Measurements from ENCODE around the gene CD19. TPM values are rescaled to one million over a fixed set of nuclear protein-coding genes. Genes with fewer than 3 reads are reported as not detected.
A peak's percentile ranks its signal among the peaks of the same experiment; 100 is the strongest.
"Not testable (repeated sequence)": the region's sequence is repeated elsewhere in the genome, so short reads cannot be mapped to it uniquely, and the experiment has no call there.

The CD19 gene
- total RNA-seq, 2 donors from 2014 or later, result 2.1 TPM; not detected in 1

- no peaks in the 10 kb centered on the region for H3K9me3 Mint-ChIP-seq
- H3K27ac Mint-ChIP-seq, result peak within 1 kb of the TSS; percentile 98
- peaks cover 25% of the 10 kb centered on the region for H3K36me3 Mint-ChIP-seq (ENCODE audit: low read depth)
- H3K27me3 Mint-ChIP-seq, result no peaks in the 10 kb centered on the region
- peak; percentile 97 for ATAC-seq (replicated peaks)
- peaks cover 19% of the 10 kb centered on the region for H3K4me1 Mint-ChIP-seq
- peak within 1 kb of the TSS; percentile 98 for H3K4me3 Mint-ChIP-seq
Observed at GRCh38 chr16:28974437-28975157, 42.8 kb downstream of the CD19 start, which contains the start of gene SPNS1. TSS of gene SPNS1 (plus strand) at chr16:28974778. CDS start at chr16:28975152, 374 bp downstream.

GRCh38 chr16:28975158-28975599 is 43.4 kb downstream of the CD19 start:
- Mint-ChIP-seq H3K9me3 (no peaks in the 10 kb centered on the region), H3K27ac (peak overlapping the region; percentile 93), H3K27me3 (no peaks in the 10 kb centered on the region), H3K4me1 (peaks cover 19% of the 10 kb centered on the region), H3K36me3 (ENCODE audit: low read depth) (peaks cover 25% of the 10 kb centered on the region), H3K4me3 (peak overlapping the region; percentile 98)
- ATAC-seq (replicated peaks), result no peak

DNA sequence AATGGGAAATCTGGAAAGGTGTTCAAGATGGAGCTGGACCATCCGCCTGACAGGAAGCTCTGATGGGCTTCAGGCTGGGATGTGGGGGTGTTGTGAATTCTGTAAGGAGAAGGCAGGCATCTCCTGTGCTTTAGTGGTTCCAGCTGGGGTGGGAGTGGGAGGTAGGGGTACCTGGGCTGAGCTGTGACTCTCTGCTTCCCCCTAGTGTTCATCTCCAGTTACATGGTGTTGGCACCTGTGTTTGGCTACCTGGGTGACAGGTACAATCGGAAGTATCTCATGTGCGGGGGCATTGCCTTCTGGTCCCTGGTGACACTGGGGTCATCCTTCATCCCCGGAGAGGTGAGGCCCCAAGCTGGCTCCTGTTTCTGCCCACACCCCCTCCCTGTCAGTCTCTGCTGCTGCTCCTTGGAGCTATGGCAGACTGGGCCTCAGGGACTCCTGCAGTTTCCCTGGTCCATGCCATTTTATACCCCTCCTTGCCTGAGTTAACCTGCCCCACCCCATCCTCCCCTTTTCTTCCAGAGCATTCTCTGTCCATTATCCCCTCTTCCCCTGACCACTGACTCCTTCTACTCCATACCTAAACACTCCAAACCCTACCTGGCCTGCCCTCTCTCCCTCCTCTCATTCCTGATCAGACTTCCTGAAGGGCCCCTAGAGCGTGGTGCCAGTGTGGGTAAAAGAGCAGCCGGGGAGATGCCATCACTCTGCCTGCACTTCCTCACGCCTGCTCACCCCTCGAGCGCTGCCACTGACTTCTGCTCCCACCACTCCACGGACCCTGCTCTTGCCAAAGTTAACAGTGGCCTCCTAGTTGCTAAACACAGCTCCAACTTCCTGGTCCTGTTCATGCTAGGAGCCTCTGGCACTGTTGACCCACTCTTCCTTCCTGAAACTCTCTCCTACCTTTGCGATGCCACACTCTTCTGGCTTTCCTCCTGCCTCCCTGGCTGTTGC is 46.2 kb downstream of the CD19 start:
- peaks cover 19% of the 10 kb centered on the region for H3K4me1 Mint-ChIP-seq
- ATAC-seq (replicated peaks), result no peak
- H3K27ac Mint-ChIP-seq, result peak overlapping the region; percentile 66
- no peak overlapping the region for H3K4me3 Mint-ChIP-seq
- no peaks in the 10 kb centered on the region for H3K9me3 Mint-ChIP-seq
- no peaks in the 10 kb centered on the region for H3K27me3 Mint-ChIP-seq
- peaks cover 45% of the 10 kb centered on the region for H3K36me3 Mint-ChIP-seq (ENCODE audit: low read depth)

DNA sequence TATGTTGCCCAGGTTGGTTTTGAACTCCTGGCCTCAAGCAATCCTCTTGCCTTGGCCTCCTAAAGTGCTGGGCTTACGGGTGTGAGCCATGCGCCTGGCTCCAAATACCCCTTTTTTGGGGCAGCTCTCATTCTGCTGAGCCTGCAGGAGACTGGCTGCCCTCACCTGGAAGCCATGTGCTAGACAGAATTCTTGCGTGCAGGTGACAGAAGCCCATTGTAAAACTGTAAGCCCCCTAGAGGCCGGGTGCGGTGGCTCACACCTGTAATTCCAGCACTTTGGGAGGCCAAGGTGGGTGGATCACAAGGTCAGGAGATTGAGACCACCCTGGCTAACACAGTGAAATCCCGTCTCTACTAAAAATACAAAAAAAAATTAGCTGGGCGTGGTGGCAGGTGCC is 48.6 kb downstream of the CD19 start:
- not testable (repeated sequence) for H3K4me3 Mint-ChIP-seq; H3K27me3 Mint-ChIP-seq; H3K9me3 Mint-ChIP-seq; ATAC-seq (replicated peaks); H3K27ac Mint-ChIP-seq
- Mint-ChIP-seq H3K36me3 (ENCODE audit: low read depth) (peaks cover 55% of the 10 kb centered on the region), H3K4me1 (peaks cover 28% of the 10 kb centered on the region)

DNA sequence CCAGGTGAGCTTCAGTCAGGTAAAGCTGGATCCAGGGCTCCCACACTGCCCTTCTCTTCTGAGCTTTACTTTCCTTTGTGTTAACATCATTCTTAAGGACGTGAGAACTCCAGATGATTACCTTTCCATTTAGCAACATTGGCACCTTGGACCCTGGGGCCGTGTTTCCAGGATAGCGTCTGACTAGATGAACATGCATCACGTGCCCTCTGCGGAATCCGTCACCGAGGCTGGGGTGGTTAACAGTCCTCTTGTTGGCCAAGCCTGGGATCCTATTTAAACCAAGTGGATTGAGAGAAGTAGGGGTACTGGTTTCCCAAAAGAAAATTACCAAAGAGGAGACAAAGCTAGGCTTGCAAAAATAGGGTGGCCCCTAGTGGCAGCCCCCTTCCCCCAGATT is 49.2 kb downstream of the CD19 start:
- Mint-ChIP-seq H3K4me3 (no peak overlapping the region), H3K36me3 (ENCODE audit: low read depth) (peaks cover 61% of the 10 kb centered on the region), H3K4me1 (peaks cover 22% of the 10 kb centered on the region), H3K27me3 (no peaks in the 10 kb centered on the region), H3K27ac (no peak overlapping the region), H3K9me3 (no peaks in the 10 kb centered on the region)
- no peak for ATAC-seq (replicated peaks)

DNA sequence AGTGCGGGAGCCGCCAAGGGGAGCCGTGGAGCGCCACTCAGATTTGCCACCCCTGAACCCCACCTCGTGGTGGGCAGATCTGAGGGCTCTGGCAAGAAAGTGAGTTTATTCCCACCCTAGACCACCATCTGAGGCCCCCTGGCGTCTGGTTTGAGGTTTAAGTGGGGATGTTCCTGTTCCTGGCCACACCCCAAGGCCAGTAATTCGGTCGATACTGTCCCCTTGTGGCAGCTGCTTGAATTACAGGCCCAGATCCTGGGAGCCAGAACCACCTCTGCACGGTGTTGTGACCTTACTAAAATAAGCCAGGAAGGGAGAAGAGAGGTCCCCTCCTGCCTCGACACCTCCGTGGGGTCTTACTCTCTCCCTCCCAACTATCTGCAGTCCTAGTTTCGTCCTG is 49.7 kb downstream of the CD19 start:
- Mint-ChIP-seq H3K27ac (no peak overlapping the region), H3K4me3 (no peak overlapping the region), H3K27me3 (no peaks in the 10 kb centered on the region), H3K4me1 (peaks cover 22% of the 10 kb centered on the region), H3K9me3 (no peaks in the 10 kb centered on the region), H3K36me3 (ENCODE audit: low read depth) (peaks cover 67% of the 10 kb centered on the region)
- ATAC-seq (replicated peaks), result no peak

DNA sequence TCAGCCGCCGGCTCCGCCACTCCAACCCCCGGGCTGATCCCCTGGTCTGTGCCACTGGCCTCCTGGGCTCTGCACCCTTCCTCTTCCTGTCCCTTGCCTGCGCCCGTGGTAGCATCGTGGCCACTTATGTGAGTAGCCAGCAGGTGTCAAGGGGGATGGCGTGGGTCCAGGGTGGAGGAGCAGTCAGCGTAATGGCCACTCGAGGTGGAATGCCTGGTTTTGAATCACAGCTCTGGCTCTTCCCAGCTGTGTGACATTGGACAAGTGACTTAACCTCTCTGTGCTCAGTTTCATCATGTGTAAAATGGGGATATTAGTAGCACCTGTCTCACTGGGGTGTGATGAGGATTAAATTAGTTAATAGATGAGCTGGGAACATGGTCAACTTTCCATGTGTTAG is 50.6 kb downstream of the CD19 start:
- ATAC-seq (replicated peaks), result no peak
- peaks cover 4% of the 10 kb centered on the region for H3K9me3 Mint-ChIP-seq
- peak overlapping the region; percentile 79 for H3K27ac Mint-ChIP-seq
- H3K4me3 Mint-ChIP-seq, result no peak overlapping the region
- peaks cover 76% of the 10 kb centered on the region for H3K36me3 Mint-ChIP-seq (ENCODE audit: low read depth)
- peaks cover 28% of the 10 kb centered on the region for H3K4me1 Mint-ChIP-seq
- H3K27me3 Mint-ChIP-seq, result no peaks in the 10 kb centered on the region

- ATAC-seq (replicated peaks), result no peak
- H3K27me3 Mint-ChIP-seq, result no peaks in the 10 kb centered on the region
- peaks cover 6% of the 10 kb centered on the region for H3K9me3 Mint-ChIP-seq
- H3K36me3 Mint-ChIP-seq (ENCODE audit: low read depth), result peaks cover 77% of the 10 kb centered on the region
- H3K4me1 Mint-ChIP-seq, result peaks cover 33% of the 10 kb centered on the region
- peak overlapping the region; percentile 79 for H3K27ac Mint-ChIP-seq
- no peak overlapping the region for H3K4me3 Mint-ChIP-seq
Observed at GRCh38 chr16:28982949-28983348, 51.2 kb downstream of the CD19 start.

DNA sequence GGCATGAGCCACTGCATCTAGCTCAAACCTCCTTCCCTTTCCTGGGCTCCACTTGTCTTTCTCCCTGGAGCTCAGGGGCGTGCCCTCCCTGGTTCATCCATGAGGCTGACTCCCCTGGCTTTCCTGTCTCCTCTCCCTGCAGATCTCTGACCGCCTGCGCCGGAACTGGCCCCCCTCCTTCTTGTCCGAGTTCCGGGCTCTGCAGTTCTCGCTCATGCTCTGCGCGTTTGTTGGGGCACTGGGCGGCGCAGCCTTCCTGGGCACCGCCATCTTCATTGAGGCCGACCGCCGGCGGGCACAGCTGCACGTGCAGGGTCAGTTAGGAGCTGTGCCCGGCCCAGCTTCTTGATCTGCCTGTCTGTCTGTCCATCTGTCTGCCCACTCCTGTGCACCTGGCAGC is 51.9 kb downstream of the CD19 start:
- H3K4me3 Mint-ChIP-seq, result peak overlapping the region; percentile 86
- H3K27me3 Mint-ChIP-seq, result no peaks in the 10 kb centered on the region
- H3K27ac Mint-ChIP-seq, result peak overlapping the region; percentile 79
- ATAC-seq (replicated peaks), result no peak
- peaks cover 30% of the 10 kb centered on the region for H3K4me1 Mint-ChIP-seq
- H3K9me3 Mint-ChIP-seq, result peaks cover 6% of the 10 kb centered on the region
- H3K36me3 Mint-ChIP-seq (ENCODE audit: low read depth), result peaks cover 77% of the 10 kb centered on the region

DNA sequence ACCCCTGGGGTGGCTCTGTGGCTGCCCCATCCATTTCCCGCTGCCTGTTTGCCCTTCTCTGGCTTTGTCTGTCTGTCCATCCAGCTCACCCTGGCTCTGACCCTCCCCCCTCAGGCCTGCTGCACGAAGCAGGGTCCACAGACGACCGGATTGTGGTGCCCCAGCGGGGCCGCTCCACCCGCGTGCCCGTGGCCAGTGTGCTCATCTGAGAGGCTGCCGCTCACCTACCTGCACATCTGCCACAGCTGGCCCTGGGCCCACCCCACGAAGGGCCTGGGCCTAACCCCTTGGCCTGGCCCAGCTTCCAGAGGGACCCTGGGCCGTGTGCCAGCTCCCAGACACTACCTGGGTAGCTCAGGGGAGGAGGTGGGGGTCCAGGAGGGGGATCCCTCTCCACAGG is 52.3 kb downstream of the CD19 start:
- peaks cover 34% of the 10 kb centered on the region for H3K4me1 Mint-ChIP-seq
- peaks cover 6% of the 10 kb centered on the region for H3K9me3 Mint-ChIP-seq
- no peaks in the 10 kb centered on the region for H3K27me3 Mint-ChIP-seq
- peak overlapping the region; percentile 79 for H3K27ac Mint-ChIP-seq
- peaks cover 77% of the 10 kb centered on the region for H3K36me3 Mint-ChIP-seq (ENCODE audit: low read depth)
- H3K4me3 Mint-ChIP-seq, result peak overlapping the region; percentile 86
- ATAC-seq (replicated peaks), result no peak

GRCh38 chr16:28984619-28985135 is 52.9 kb downstream of the CD19 start, which contains the start of gene LAT:
TSS of gene LAT (plus strand) at chr16:28985052. CDS start at chr16:28985418, 366 bp downstream.
- no peaks in the 10 kb centered on the region for H3K27me3 Mint-ChIP-seq
- H3K36me3 Mint-ChIP-seq (ENCODE audit: low read depth), result peaks cover 82% of the 10 kb centered on the region
- H3K4me3 Mint-ChIP-seq, result peak within 1 kb of the TSS; percentile 86

DNA sequence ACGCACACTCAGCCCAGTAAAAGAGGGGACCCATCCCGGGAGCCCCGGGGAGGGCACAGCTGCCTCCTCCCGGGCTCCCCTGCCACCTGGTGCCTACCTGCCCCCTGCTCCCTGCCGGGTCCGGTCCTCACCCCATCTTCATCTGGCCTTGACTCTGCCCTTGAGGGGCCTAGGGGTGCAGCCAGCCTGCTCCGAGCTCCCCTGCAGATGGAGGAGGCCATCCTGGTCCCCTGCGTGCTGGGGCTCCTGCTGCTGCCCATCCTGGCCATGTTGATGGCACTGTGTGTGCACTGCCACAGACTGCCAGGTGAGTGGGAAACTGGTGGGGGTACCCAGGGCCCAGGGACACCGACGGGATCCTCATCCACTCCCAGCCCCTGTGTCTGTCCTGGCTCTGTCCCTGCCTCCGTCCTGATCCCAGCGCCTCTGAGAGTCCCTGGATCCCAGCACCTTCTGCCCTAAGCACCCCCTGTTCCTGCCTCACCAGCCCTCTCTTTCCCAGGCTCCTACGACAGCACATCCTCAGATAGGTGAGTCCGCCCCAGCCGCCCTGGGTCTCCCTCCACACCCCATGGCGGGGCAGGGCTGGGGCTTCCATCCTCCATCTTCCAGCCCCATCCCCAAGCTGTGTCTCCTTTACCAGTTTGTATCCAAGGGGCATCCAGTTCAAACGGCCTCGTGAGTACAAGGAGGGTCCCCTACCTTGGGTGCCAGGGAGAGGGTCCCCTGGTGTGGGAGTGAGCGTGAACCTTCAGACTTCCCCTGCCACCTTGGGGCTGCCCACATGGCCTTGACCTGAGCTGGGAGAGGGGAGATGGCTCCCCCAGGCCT is 53.7 kb downstream of the CD19 start:
- Mint-ChIP-seq H3K4me1 (peaks cover 46% of the 10 kb centered on the region), H3K36me3 (ENCODE audit: low read depth) (peaks cover 87% of the 10 kb centered on the region), H3K27me3 (no peaks in the 10 kb centered on the region), H3K4me3 (peak overlapping the region; percentile 86), H3K27ac (peak overlapping the region; percentile 99), H3K9me3 (peaks cover 6% of the 10 kb centered on the region)
- peak; percentile 19 for ATAC-seq (replicated peaks)

More at GRCh38 chr16:28984619-28985135, 52.9 kb downstream of the CD19 start, which contains the start of gene LAT:
- Mint-ChIP-seq H3K27ac (peak within 1 kb of the TSS; percentile 99), H3K9me3 (peaks cover 6% of the 10 kb centered on the region), H3K4me1 (peaks cover 38% of the 10 kb centered on the region)
- ATAC-seq (replicated peaks), result peak; percentile 81

- Mint-ChIP-seq H3K36me3 (ENCODE audit: low read depth) (peaks cover 87% of the 10 kb centered on the region), H3K27me3 (no peaks in the 10 kb centered on the region), H3K27ac (peak overlapping the region; percentile 99), H3K4me3 (peak overlapping the region; percentile 86), H3K4me1 (peaks cover 50% of the 10 kb centered on the region), H3K9me3 (peaks cover 6% of the 10 kb centered on the region)
- ATAC-seq (replicated peaks), result no peak
Observed at GRCh38 chr16:28986046-28986445, 54.3 kb downstream of the CD19 start.
